ENCODE data around the gene RAB1A. TPM values are rescaled to one million over a fixed set of nuclear protein-coding genes. Genes with fewer than 3 reads are reported as not detected.

The RAB1A gene
- total and polyA plus RNA-seq, 2 donors, result 42.9 to 144 TPM

- WGBS, result 99% methylated on average over 4 of the region's 4 CpGs
- Histone ChIP-seq H3K4me3 (ENCODE audit: low read length in 2 of 2) (no peak overlapping the region), H3K9me3 (ENCODE audit: control insufficient read depth in 2 of 2, insufficient read depth in 1 of 2, low read length in 1 of 2) (no peaks in the 10 kb centered on the region), H3K36me3 (ENCODE audit: control insufficient read depth in 2 of 2, insufficient read depth in 2 of 2, low read length in 1 of 2) (peaks cover 0 to 10% of the 10 kb centered on the region in 2 donors), H3K4me1 (ENCODE audit: control insufficient read depth in 2 of 2, insufficient read depth in 2 of 2, low read length in 2 of 2) (no peaks in the 10 kb centered on the region), H3K27me3 (ENCODE audit: control insufficient read depth in 2 of 2, insufficient read depth in 1 of 2, low read length in 1 of 2) (no peaks in the 10 kb centered on the region), H3K27ac (ENCODE audit: low read depth in 1 of 2, low read length in 1 of 2) (no peak overlapping the region)
- DNase-seq (ENCODE audit: low read depth in 6 of 9, low spot score in 9 of 9), result no peak
Observed at GRCh38 chr2:65113229-65113628, 16.7 kb downstream of the RAB1A start.

DNA sequence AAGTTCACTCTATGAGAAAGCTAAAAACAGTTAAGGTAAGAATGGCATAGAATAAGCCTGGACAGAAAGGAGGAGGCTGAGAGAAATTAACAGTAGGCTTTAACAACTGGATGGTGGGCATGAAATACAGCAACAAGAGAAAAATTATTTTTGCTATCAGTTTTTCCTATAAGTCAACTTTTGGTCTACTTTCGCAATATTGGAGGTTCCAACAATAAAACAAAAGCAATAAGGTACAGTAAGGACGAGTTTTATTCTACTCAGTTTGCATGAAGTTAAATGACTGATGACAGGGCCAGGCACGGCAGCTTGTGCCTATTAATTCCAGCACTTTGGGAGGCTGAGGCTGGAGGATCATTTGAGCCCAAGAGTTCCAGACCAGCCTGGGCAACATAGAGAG, 17.3 kb downstream of the RAB1A start:
- WGBS, result 65% methylated on average over 3 of the region's 3 CpGs
- H3K4me3 ChIP-seq (ENCODE audit: low read length in 2 of 2), result no peak overlapping the region
- no peaks in the 10 kb centered on the region for H3K27me3 ChIP-seq (ENCODE audit: control insufficient read depth in 2 of 2, insufficient read depth in 1 of 2, low read length in 1 of 2)
- no peaks in the 10 kb centered on the region for H3K9me3 ChIP-seq (ENCODE audit: control insufficient read depth in 2 of 2, insufficient read depth in 1 of 2, low read length in 1 of 2)
- H3K4me1 ChIP-seq (ENCODE audit: control insufficient read depth in 2 of 2, insufficient read depth in 2 of 2, low read length in 2 of 2), result no peaks in the 10 kb centered on the region
- no peak for DNase-seq (ENCODE audit: low read depth in 6 of 9, low spot score in 9 of 9)
- H3K36me3 ChIP-seq (ENCODE audit: control insufficient read depth in 2 of 2, insufficient read depth in 2 of 2, low read length in 1 of 2), result peaks cover 2 to 6% of the 10 kb centered on the region in 2 donors
- H3K27ac ChIP-seq (ENCODE audit: low read depth in 1 of 2, low read length in 1 of 2), result no peak overlapping the region

DNA sequence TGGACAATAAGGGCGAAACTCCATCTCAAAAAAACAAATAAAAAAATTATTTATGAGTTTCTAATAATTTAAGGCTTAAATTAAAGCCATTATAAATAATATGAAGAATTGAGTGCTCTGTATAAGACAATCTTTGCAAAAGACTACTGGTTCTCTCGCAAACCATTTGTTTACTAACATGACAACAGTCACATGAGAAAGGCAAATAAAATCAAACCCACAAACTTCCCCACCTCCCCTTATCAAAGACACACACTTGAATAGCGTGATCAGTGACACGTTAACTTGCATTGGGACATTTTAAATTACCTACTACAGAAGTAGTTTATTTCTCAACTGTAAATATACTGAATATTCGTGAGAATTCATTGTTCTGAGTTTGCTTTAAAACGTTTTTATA, 21.1 kb downstream of the RAB1A start:
- no peaks in the 10 kb centered on the region for H3K9me3 ChIP-seq (ENCODE audit: control insufficient read depth in 2 of 2, insufficient read depth in 1 of 2, low read length in 1 of 2)
- H3K27ac ChIP-seq (ENCODE audit: low read depth in 1 of 2, low read length in 1 of 2), result no peak overlapping the region
- no peaks in the 10 kb centered on the region for H3K4me1 ChIP-seq (ENCODE audit: control insufficient read depth in 2 of 2, insufficient read depth in 2 of 2, low read length in 2 of 2)
- DNase-seq (ENCODE audit: low read depth in 6 of 9, low spot score in 9 of 9), result no peak
- no peaks in the 10 kb centered on the region for H3K27me3 ChIP-seq (ENCODE audit: control insufficient read depth in 2 of 2, insufficient read depth in 1 of 2, low read length in 1 of 2)
- peaks cover 8 to 19% of the 10 kb centered on the region in 2 donors for H3K36me3 ChIP-seq (ENCODE audit: control insufficient read depth in 2 of 2, insufficient read depth in 2 of 2, low read length in 1 of 2)
- 93% methylated on average over 6 of the region's 6 CpGs for WGBS
- no peak overlapping the region for H3K4me3 ChIP-seq (ENCODE audit: low read length in 2 of 2)

GRCh38 chr2:65107530-65107929, 22.4 kb downstream of the RAB1A start:
- H3K9me3 ChIP-seq (ENCODE audit: control insufficient read depth in 2 of 2, insufficient read depth in 1 of 2, low read length in 1 of 2), result no peaks in the 10 kb centered on the region
- no peak overlapping the region for H3K4me3 ChIP-seq (ENCODE audit: low read length in 2 of 2)
- no peaks in the 10 kb centered on the region for H3K27me3 ChIP-seq (ENCODE audit: control insufficient read depth in 2 of 2, insufficient read depth in 1 of 2, low read length in 1 of 2)
- over 99% methylated on average over 5 of the region's 5 CpGs for WGBS
- no peak for DNase-seq (ENCODE audit: low read depth in 6 of 9, low spot score in 9 of 9)
- H3K36me3 ChIP-seq (ENCODE audit: control insufficient read depth in 2 of 2, insufficient read depth in 2 of 2, low read length in 1 of 2), result peaks cover 19 to 28% of the 10 kb centered on the region in 2 donors
- H3K27ac ChIP-seq (ENCODE audit: low read depth in 1 of 2, low read length in 1 of 2), result no peak overlapping the region
- no peaks in the 10 kb centered on the region for H3K4me1 ChIP-seq (ENCODE audit: control insufficient read depth in 2 of 2, insufficient read depth in 2 of 2, low read length in 2 of 2)

DNA sequence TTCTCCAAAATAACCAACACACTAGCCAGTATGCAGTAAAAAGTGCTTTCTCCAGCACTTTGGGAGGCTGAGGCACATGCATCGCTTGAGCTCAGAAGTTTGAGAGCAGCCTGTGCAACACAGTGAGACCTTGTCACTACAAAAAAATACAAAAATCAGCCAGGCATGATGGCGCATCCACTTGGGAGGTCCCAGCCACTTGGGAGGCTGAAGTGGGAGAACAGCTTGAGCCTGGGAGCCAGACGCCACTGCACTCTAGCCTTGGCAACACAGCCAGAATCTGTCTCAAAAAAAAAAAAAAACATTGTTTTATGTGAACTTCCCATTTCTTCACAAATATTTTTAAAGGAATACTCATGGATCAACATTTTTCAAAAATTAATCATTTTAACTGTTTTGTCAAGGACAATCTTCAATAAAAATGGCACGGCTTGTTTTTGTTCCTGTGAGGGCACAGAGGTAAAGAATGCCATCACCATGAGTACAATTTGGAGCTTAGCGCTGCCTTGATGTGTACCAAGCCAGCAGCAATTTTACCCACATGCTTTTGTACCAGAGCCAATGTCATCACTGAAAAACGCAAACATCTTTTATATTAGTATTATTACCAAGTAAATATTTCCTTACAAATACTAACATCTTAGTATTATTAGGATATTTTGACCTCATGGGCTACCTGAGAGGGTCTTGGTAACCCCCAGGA, 26.7 kb downstream of the RAB1A start:
- WGBS, result 97% methylated on average over 6 of the region's 6 CpGs
- H3K27ac ChIP-seq (ENCODE audit: low read depth in 1 of 2, low read length in 1 of 2), result no peak overlapping the region
- H3K27me3 ChIP-seq (ENCODE audit: control insufficient read depth in 2 of 2, insufficient read depth in 1 of 2, low read length in 1 of 2), result no peaks in the 10 kb centered on the region
- no peak overlapping the region for H3K4me3 ChIP-seq (ENCODE audit: low read length in 2 of 2)
- no peak for DNase-seq (ENCODE audit: low read depth in 6 of 9, low spot score in 9 of 9)
- H3K36me3 ChIP-seq (ENCODE audit: control insufficient read depth in 2 of 2, insufficient read depth in 2 of 2, low read length in 1 of 2), result peaks cover 36 to 45% of the 10 kb centered on the region in 2 donors
- no peaks in the 10 kb centered on the region for H3K4me1 ChIP-seq (ENCODE audit: control insufficient read depth in 2 of 2, insufficient read depth in 2 of 2, low read length in 2 of 2)
- no peaks in the 10 kb centered on the region for H3K9me3 ChIP-seq (ENCODE audit: control insufficient read depth in 2 of 2, insufficient read depth in 1 of 2, low read length in 1 of 2)

- Histone ChIP-seq H3K27me3 (ENCODE audit: control insufficient read depth in 2 of 2, insufficient read depth in 1 of 2, low read length in 1 of 2) (no peaks in the 10 kb centered on the region), H3K36me3 (ENCODE audit: control insufficient read depth in 2 of 2, insufficient read depth in 2 of 2, low read length in 1 of 2) (peaks cover 34 to 58% of the 10 kb centered on the region in 2 donors), H3K9me3 (ENCODE audit: control insufficient read depth in 2 of 2, insufficient read depth in 1 of 2, low read length in 1 of 2) (no peaks in the 10 kb centered on the region), H3K4me3 (ENCODE audit: low read length in 2 of 2) (no peak overlapping the region), H3K4me1 (ENCODE audit: control insufficient read depth in 2 of 2, insufficient read depth in 2 of 2, low read length in 2 of 2) (no peaks in the 10 kb centered on the region), H3K27ac (ENCODE audit: low read depth in 1 of 2, low read length in 1 of 2) (no peak overlapping the region)
- 84% methylated on average over 3 of the region's 3 CpGs for WGBS
- DNase-seq (ENCODE audit: low read depth in 6 of 9, low spot score in 9 of 9), result no peak
Observed at GRCh38 chr2:65101071-65101470, 28.8 kb downstream of the RAB1A start.

GRCh38 chr2:65098741-65099140, 31.2 kb downstream of the RAB1A start:
- Histone ChIP-seq H3K4me1 (ENCODE audit: control insufficient read depth in 2 of 2, insufficient read depth in 2 of 2, low read length in 2 of 2) (no peaks in the 10 kb centered on the region), H3K27ac (ENCODE audit: low read depth in 1 of 2, low read length in 1 of 2) (no peak overlapping the region), H3K27me3 (ENCODE audit: control insufficient read depth in 2 of 2, insufficient read depth in 1 of 2, low read length in 1 of 2) (no peaks in the 10 kb centered on the region), H3K36me3 (ENCODE audit: control insufficient read depth in 2 of 2, insufficient read depth in 2 of 2, low read length in 1 of 2) (peaks cover 39 to 65% of the 10 kb centered on the region in 2 donors), H3K9me3 (ENCODE audit: control insufficient read depth in 2 of 2, insufficient read depth in 1 of 2, low read length in 1 of 2) (no peaks in the 10 kb centered on the region), H3K4me3 (ENCODE audit: low read length in 2 of 2) (no peak overlapping the region)
- DNase-seq (ENCODE audit: low read depth in 6 of 9, low spot score in 9 of 9), result no peak
- 93% methylated on average over 5 of the region's 5 CpGs for WGBS

GRCh38 chr2:65097844-65098243, 32.1 kb downstream of the RAB1A start:
- 96% methylated on average over 1 of the region's 1 CpG for WGBS
- no peak overlapping the region for H3K27ac ChIP-seq (ENCODE audit: low read depth in 1 of 2, low read length in 1 of 2)
- H3K27me3 ChIP-seq (ENCODE audit: control insufficient read depth in 2 of 2, insufficient read depth in 1 of 2, low read length in 1 of 2), result no peaks in the 10 kb centered on the region
- H3K4me1 ChIP-seq (ENCODE audit: control insufficient read depth in 2 of 2, insufficient read depth in 2 of 2, low read length in 2 of 2), result no peaks in the 10 kb centered on the region
- H3K4me3 ChIP-seq (ENCODE audit: low read length in 2 of 2), result no peak overlapping the region
- H3K9me3 ChIP-seq (ENCODE audit: control insufficient read depth in 2 of 2, insufficient read depth in 1 of 2, low read length in 1 of 2), result no peaks in the 10 kb centered on the region
- DNase-seq (ENCODE audit: low read depth in 6 of 9, low spot score in 9 of 9), result no peak
- peaks cover 38 to 63% of the 10 kb centered on the region in 2 donors for H3K36me3 ChIP-seq (ENCODE audit: control insufficient read depth in 2 of 2, insufficient read depth in 2 of 2, low read length in 1 of 2)

- Histone ChIP-seq H3K27ac (ENCODE audit: low read depth in 1 of 2, low read length in 1 of 2) (no peak overlapping the region), H3K4me1 (ENCODE audit: control insufficient read depth in 2 of 2, insufficient read depth in 2 of 2, low read length in 2 of 2) (no peaks in the 10 kb centered on the region), H3K27me3 (ENCODE audit: control insufficient read depth in 2 of 2, insufficient read depth in 1 of 2, low read length in 1 of 2) (no peaks in the 10 kb centered on the region), H3K9me3 (ENCODE audit: control insufficient read depth in 2 of 2, insufficient read depth in 1 of 2, low read length in 1 of 2) (no peaks in the 10 kb centered on the region), H3K4me3 (ENCODE audit: low read length in 2 of 2) (no peak overlapping the region), H3K36me3 (ENCODE audit: control insufficient read depth in 2 of 2, insufficient read depth in 2 of 2, low read length in 1 of 2) (peaks cover 39 to 71% of the 10 kb centered on the region in 2 donors)
- no peak for DNase-seq (ENCODE audit: low read depth in 6 of 9, low spot score in 9 of 9)
- 97% methylated on average over 1 of the region's 1 CpG for WGBS
Observed at GRCh38 chr2:65096948-65097347, 33.0 kb downstream of the RAB1A start.
